Endothelial cell of umbilical vein (primary cell): ENCODE results near the gene RAB12. TPM values are rescaled to one million over a fixed set of nuclear protein-coding genes. Genes with fewer than 3 reads are reported as not detected.

Experiments
- BruUV-seq: library from RNA; stranded (reverse); fragments of 400-500 nt; replicated peaks from 2 replicates; lab custom pipeline; 2021; lab: Mats Ljungman, UMichigan
- CTCF ChIA-PET: fragments of 300-600, 350-600 bp; sonication (Branson Sonifier 250); formaldehyde crosslinking; loops from one replicate; lab custom pipeline; 2021; ENCODE audit warnings: antibody characterized with exemption, inconsistent platforms; lab: Charles Lee
- POLR2A ChIA-PET: fragments of 300-600, 350-600 bp; sonication (Branson Sonifier 250); formaldehyde crosslinking; loops from one replicate; lab custom pipeline; 2021; ENCODE audit warnings: antibody characterized with exemption, inconsistent platforms; lab: Charles Lee
- DNase-seq: peaks from one replicate; pipeline ENCODE4 v3.0.0-alpha.2; 2011; ENCODE audit warnings: low read depth, low spot score
- FAIRE-seq: peaks from 2 replicates; lab custom pipeline; 2011; peaks lifted over from hg19 to GRCh38; lab: Jason Lieb, UNC
- H2AFZ ChIP-seq: 2 replicates; pipeline ENCODE4 v1.6.0; 2012; ENCODE audit warnings: low read depth, low read length, control low read depth, inconsistent platforms
- H3K27ac ChIP-seq: 2 replicates; pipeline ENCODE4 v1.5.1; 2011; ENCODE audit warnings: low read depth, mild to moderate bottlenecking, control low read depth, low read length, moderate library complexity; ENCODE audit not compliant: insufficient read depth
- H3K27me3 ChIP-seq, 2 experiments: 2 replicates each; pipeline versions ENCODE4 v1.6.0 to v1.6.1; 2011; ENCODE audit warnings: low read length in 2 of 2, mixed read lengths in 1 of 2; ENCODE audit not compliant: control insufficient read depth in 2 of 2, insufficient read depth in 2 of 2
- H3K36me3 ChIP-seq, 2 experiments: 2 replicates in 1 of 2; 3 replicates in 1 of 2; pipeline ENCODE4 v1.5.1; 2011; ENCODE audit warnings: low read length in 2 of 2, mild to moderate bottlenecking in 1 of 2, moderate library complexity in 1 of 2; ENCODE audit not compliant: control insufficient read depth in 2 of 2, insufficient read depth in 2 of 2; ENCODE audit errors: extremely low read depth in 1 of 2
- H3K4me1 ChIP-seq: 3 replicates; pipeline ENCODE4 v1.5.1; 2011; ENCODE audit warnings: mild to moderate bottlenecking, low read length; ENCODE audit not compliant: control insufficient read depth, insufficient read depth; ENCODE audit errors: extremely low read depth
- H3K4me2 ChIP-seq: 2 replicates; pipeline ENCODE4 v1.6.1; 2011; ENCODE audit warnings: low read length, control low read depth, mixed read lengths; ENCODE audit not compliant: insufficient read depth
- H3K4me3 ChIP-seq, 3 experiments: fragments of 200-600 bp in 1 of 3; sonication (generic), shearing (Covaris generic) in 1 of 3; replicated peaks in 1 of 3; 2 replicates each; pipeline ENCODE4 v1.5.1; 2011 to 2016; ENCODE audit warnings: control low read depth in 3 of 3, low read length in 3 of 3, mild to moderate bottlenecking in 2 of 3, inconsistent platforms in 1 of 3, low read depth in 1 of 3, moderate library complexity in 1 of 3; ENCODE audit not compliant: insufficient read depth in 1 of 3
- H3K79me2 ChIP-seq: 2 replicates; pipeline ENCODE4 v1.6.0; 2012; ENCODE audit warnings: low read length, inconsistent platforms; ENCODE audit not compliant: control insufficient read depth, insufficient read depth
- H3K9ac ChIP-seq: replicated peaks from 2 replicates; pipeline ENCODE3; 2011; ENCODE audit warnings: low read length, control low read depth; ENCODE audit not compliant: insufficient read depth; ENCODE audit errors: extremely low read depth
- H3K9me1 ChIP-seq: replicated peaks from 3 replicates; pipeline ENCODE4 v1.6.0; 2011; ENCODE audit warnings: mild to moderate bottlenecking, low read length; ENCODE audit not compliant: control insufficient read depth, insufficient read depth; ENCODE audit errors: extremely low read depth
- H3K9me3 ChIP-seq: replicated peaks from 2 replicates; pipeline ENCODE4 v1.5.1; 2012; ENCODE audit warnings: low read length, inconsistent platforms; ENCODE audit not compliant: control insufficient read depth, insufficient read depth
- H4K20me1 ChIP-seq: replicated peaks from 2 replicates; pipeline ENCODE3; 2011; ENCODE audit warnings: mild to moderate bottlenecking, low read length; ENCODE audit not compliant: control insufficient read depth, insufficient read depth; ENCODE audit errors: extremely low read depth
- CTCF ChIP-seq, 2 donors: IDR thresholded peaks; 1 replicate in 1 of 2; 2 replicates in 1 of 2; pipeline ENCODE4 v1.5.1; 2011; ENCODE audit warnings: low read length in 2 of 2, mild to moderate bottlenecking in 2 of 2, moderate library complexity in 2 of 2, control low read depth in 1 of 2, inconsistent platforms in 1 of 2, low read depth in 1 of 2; ENCODE audit not compliant: insufficient read depth in 1 of 2; ENCODE audit errors: extremely low read depth in 1 of 2
- EZH2 ChIP-seq: IDR thresholded peaks from 2 replicates; pipeline ENCODE4 v1.6.1; 2012; ENCODE audit warnings: borderline replicate concordance, low read depth, mild to moderate bottlenecking, moderate library complexity, low read length, inconsistent platforms; ENCODE audit not compliant: severe bottlenecking
- FOS ChIP-seq: IDR thresholded peaks from 2 replicates; pipeline ENCODE4 v1.6.1; 2011; ENCODE audit warnings: mild to moderate bottlenecking, low read length, moderate library complexity, borderline replicate concordance; ENCODE audit not compliant: insufficient read depth
- GATA2 ChIP-seq: IDR thresholded peaks from 2 replicates; pipeline ENCODE4 v1.7.0; 2011; ENCODE audit warnings: low read depth, mild to moderate bottlenecking, moderate library complexity, mixed read lengths, low read length; ENCODE audit not compliant: insufficient read length, insufficient read depth
- JUN ChIP-seq: IDR thresholded peaks from 2 replicates; pipeline ENCODE4 v1.6.1; 2011; ENCODE audit warnings: borderline replicate concordance, low read depth; ENCODE audit not compliant: insufficient read length, insufficient read depth
- MAX ChIP-seq: IDR thresholded peaks from 2 replicates; pipeline ENCODE4 v1.6.1; 2011; ENCODE audit not compliant: insufficient read depth, insufficient read length
- MYC ChIP-seq: IDR thresholded peaks from one replicate; pipeline ENCODE4 v1.6.1; 2011; ENCODE audit warnings: mild to moderate bottlenecking, low read depth, low read length
- POLR2A ChIP-seq: IDR thresholded peaks from 2 replicates; pipeline ENCODE4 v1.6.1; 2012; ENCODE audit warnings: low read depth, mild to moderate bottlenecking, control low read depth, low read length
- POLR2AphosphoS5 ChIP-seq: IDR thresholded peaks from 2 replicates; pipeline ENCODE4 v1.6.1; 2012; ENCODE audit warnings: low read depth, mild to moderate bottlenecking, control low read depth, low read length, moderate library complexity; ENCODE audit not compliant: insufficient read depth
- dilution Hi-C: fragments of 300-500 bp; cut with MboI; formaldehyde crosslinking; loops from one replicate; pipeline ENCODE4 v1.15.0; 2019; ENCODE audit warnings: low sequenced_read_pairs; ENCODE audit not compliant: extremely low pct_ligation_motif_present
- intact Hi-C: fragments of 100-400 bp; cut with micrococcal nuclease; formaldehyde crosslinking; loops from one replicate; pipeline ENCODE4 v1.10.0; 2022
- polyA plus RNA-seq, 4 experiments: library from polyadenylated mRNA; depleted of rRNA in 3 of 4; stranded (reverse) in 3 of 4; unstranded in 1 of 4; fragments of >200 nt; gene quantifications; 2 replicates each; pipeline versions ENCODE4 v1.2.1 to v1.2.3, GENCODE V29; 2011 to 2012; ENCODE audit warnings: missing spikeins in 1 of 4
- total RNA-seq: library from RNA; stranded (reverse); gene quantifications from 2 replicates; pipeline ENCODE4 v1.2.3, GENCODE V29; 2021

Gene RAB12
- total and polyA plus RNA-seq, 2 donors (not counting 3 experiments of a cell fraction or from before 2014, with no cell fraction given), result 11.5 to 42.0 TPM

GRCh38 chr18:8681196-8681595 lies 72.0 kb downstream of the RAB12 start:
- DNase-seq, result no peak
- Histone ChIP-seq H4K20me1 (no peaks in the 10 kb centered on the region), H3K79me2 (no peaks in the 10 kb centered on the region), H3K9me3 (no peaks in the 10 kb centered on the region), H3K4me3 (no peak overlapping the region), H3K27me3 (no peaks in the 10 kb centered on the region), H3K4me1 (no peaks in the 10 kb centered on the region), H3K9me1 (no peaks in the 10 kb centered on the region), H2AFZ (no peak overlapping the region), H3K9ac (no peak overlapping the region), H3K27ac (no peak overlapping the region), H3K4me2 (no peak overlapping the region), H3K36me3 (no peaks in the 10 kb centered on the region)
- intact Hi-C loops, result no loop called here
- BruUV-seq, result no TSS peak
- ChIA-PET POLR2A (no interaction called here), CTCF (interaction anchor here (1.3 to 2.0 kb wide), 3 partner anchors 9 to 16 kb away, joined by 4 to 12 read pairs (median 4); no protein-coding TSS in a partner anchor)
- dilution Hi-C loops, result no loop called here
- no peak for FAIRE-seq
- TF ChIP-seq MYC (no peak), GATA2 (no peak), POLR2A (no peak), POLR2AphosphoS5 (no peak), FOS (no peak), CTCF (IDR thresholded peaks at IDR 0.05; ENCODE audit: extremely low read depth in 1 of 2, insufficient read depth in 1 of 2, low read depth in 1 of 2, low read length in 2 of 2) (no peak), JUN (no peak), EZH2 (no peak), MAX (no peak)
